Measurements from ENCODE around the gene DDX6.
"Not testable (repeated sequence)": the region's sequence is repeated elsewhere in the genome, so short reads cannot be mapped to it uniquely, and the experiment has no call there.

GRCh38 chr11:118729753-118730152, 61.2 kb downstream of the DDX6 start:
- TF ChIP-seq CTCF (tag by site-specific recombination; IDR thresholded peaks at IDR 0.05); REPIN1 (tag by site-specific recombination; IDR thresholded peaks at IDR 0.05; ENCODE audit: low read depth); ZNF121 (tag by site-specific recombination; IDR thresholded peaks at IDR 0.05); SALL2 (tag by site-specific recombination; IDR thresholded peaks at IDR 0.05; ENCODE audit: borderline replicate concordance); ZNF449 (tag by site-specific recombination; IDR thresholded peaks at IDR 0.05); ZSCAN18 (tag by site-specific recombination; IDR thresholded peaks at IDR 0.05); ZNF169 (tag by site-specific recombination; IDR thresholded peaks at IDR 0.05); ZNF24 (tag by site-specific recombination; IDR thresholded peaks at IDR 0.05); PATZ1 (tag by site-specific recombination; IDR thresholded peaks at IDR 0.05); ZNF423 (tag by site-specific recombination; IDR thresholded peaks at IDR 0.05); BCL11A (tag by site-specific recombination; IDR thresholded peaks at IDR 0.05; ENCODE audit: low read depth): not testable (repeated sequence)

Data from HEK293 (cell line).